GM21447 (cell line): ENCODE data around the gene GZMM.
"Not testable (repeated sequence)": the region's sequence is repeated elsewhere in the genome, so short reads cannot be mapped to it uniquely, and the experiment has no call there.

Experiments
- ATAC-seq: cut with Tn5 transposase; IDR thresholded peaks from one replicate; pipeline ENCODE4 v1.9.1; 2021; ENCODE audit not compliant: unreplicated experiment

The GZMM gene

GRCh38 chr19:580274-580835, 36.5 kb downstream of the GZMM start:
- ATAC-seq = no peak

DNA sequence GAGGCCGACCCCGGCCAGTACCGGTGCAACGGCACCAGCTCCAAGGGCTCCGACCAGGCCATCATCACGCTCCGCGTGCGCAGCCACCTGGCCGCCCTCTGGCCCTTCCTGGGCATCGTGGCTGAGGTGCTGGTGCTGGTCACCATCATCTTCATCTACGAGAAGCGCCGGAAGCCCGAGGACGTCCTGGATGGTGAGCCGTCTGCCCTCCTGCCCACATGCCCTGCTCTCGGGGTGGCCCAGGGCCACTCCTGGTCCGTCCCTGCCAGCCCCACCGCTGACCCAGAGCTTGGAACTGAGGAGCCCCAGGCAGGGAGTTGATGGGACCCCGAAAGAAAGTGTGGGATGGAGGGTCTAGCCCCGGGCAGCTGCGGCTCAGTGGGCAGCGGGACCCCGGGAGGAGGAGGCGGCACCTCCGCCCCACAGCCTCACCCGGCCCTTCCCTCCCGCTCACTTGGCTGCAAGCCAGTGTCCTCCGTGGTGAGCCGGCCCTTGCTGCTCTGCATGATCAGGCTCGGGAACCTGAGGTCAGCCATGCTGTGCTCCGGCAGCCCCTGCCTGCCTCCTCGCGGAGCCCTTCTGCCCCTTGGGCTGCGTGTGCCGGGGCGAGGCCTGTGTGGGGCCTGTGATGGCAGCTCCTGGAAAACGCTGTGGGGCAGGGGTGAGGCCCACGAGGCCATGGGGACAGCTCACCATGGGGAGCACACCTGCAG, 37.7 kb downstream of the GZMM start:
- no peak for ATAC-seq

DNA sequence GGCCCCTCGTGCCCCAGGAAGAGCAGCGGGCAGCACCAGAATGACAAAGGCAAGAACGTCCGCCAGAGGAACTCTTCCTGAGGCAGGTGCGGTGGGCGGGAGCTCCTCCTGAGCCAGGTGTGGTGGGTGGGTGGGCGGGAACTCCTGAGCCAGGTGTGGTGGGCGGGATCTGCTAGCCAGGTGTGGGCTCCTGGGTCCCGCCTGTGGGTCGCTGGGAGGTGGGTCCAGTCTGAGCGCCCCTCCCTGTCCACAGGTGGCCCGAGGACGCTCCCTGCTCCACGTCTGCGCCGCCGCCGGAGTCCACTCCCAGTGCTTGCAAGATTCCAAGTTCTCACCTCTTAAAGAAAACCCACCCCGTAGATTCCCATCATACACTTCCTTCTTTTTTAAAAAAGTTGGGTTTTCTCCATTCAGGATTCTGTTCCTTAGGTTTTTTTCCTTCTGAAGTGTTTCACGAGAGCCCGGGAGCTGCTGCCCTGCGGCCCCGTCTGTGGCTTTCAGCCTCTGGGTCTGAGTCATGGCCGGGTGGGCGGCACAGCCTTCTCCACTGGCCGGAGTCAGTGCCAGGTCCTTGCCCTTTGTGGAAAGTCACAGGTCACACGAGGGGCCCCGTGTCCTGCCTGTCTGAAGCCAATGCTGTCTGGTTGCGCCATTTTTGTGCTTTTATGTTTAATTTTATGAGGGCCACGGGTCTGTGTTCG, 38.8 kb downstream of the GZMM start:
- ATAC-seq = no peak

GRCh38 chr19:583198-583967, 39.5 kb downstream of the GZMM start:
- ATAC-seq = no peak

DNA sequence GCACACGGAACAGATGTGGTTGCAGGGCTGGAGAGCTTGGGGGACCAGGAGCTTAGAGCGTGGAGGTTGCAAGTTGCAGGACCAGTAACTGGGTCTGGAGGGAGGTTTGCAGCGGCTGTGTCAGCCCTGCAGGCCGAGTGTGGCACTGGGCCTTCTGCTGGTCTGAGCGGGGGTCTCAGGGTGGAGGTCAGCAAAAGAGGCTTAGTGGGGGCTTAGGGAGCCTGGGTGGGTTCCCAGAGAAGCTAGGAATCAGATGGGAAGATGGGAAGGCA, 40.1 kb downstream of the GZMM start:
- ATAC-seq = no peak

GRCh38 chr19:584240-585001, 40.6 kb downstream of the GZMM start:
- ATAC-seq = no peak

GRCh38 chr19:585146-585545, 41.3 kb downstream of the GZMM start:
- not testable (repeated sequence) for ATAC-seq

GRCh38 chr19:585551-586110, 41.8 kb downstream of the GZMM start:
- ATAC-seq = no peak

DNA sequence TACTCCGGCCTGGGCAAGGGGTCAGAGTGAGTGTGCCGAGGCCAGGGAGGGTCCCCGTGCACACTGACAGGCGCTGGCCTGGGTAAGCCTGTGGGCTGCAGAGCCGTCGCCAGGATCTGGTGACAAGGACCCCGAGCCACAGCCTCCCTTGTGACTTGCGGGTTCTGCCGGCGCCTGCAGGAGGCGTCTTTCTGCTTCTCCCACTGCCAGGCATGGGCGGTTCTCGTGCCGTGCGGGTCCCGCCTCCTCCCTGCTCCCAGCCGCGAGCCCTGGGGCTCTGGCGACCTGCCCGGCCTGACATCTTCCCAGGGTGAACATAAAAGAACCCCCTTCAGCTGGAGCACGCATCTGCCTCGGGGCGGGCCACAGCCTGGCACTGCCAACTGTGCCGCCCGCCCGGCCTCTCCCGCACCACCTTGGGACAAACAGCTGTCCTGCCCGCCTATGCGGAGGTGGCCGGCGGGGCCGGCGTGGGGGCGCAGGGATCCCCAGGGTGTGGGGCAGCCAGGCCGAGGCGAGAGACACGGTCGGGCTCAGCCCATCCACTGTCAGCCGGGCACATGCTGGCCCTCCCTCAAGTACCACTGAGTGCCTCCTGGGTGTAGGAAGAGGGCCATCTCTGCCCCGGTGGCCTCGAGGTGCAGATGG, 44.4 kb downstream of the GZMM start:
- ATAC-seq = no peak

DNA sequence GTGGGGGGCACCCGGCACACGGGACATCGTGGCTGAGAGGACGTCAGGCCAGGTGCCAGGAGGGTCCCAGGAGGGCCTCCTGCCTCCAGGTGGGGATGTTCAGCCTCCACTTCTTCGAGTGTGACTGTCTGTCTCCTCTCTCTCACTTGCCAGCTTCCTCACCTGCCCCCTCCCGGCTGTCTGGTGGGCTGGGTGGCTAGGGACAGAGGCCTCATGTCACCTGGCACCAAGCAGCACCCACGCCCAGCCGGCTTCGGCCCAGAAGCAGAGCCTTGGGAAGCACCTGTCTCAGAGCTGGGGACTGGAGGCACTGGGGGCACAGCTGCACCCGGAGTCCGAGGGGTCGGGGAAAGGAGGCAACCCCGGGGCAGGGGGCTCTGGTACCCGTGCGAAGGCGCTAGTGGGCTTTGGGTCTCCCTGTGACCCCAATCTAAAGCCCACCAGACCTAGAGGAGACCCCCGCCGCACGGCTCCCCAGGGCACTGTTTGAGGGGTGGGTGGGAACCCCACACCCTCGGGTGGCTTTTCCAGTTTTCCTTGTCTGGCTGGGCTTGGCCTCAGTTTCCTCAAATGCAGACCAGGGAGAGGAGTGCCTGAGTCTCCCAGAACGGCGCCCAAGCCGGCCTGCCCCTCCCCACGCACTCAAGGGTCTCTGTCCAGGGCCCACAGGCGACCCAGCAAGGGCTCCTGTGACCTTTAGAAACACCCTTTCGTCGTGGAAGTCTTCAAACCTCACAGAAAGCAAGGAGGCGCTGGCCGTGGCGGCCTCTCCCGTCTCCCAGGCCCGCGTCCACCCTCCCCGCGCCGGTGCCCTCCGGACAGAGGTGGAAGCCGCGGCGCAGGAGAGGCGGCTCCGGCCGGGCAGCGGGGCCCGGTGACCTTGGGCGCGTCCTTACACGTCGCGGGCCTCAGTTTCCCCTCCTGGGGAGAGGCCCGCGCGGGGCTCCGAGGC, 45.2 kb downstream of the GZMM start:
- ATAC-seq = no peak

DNA sequence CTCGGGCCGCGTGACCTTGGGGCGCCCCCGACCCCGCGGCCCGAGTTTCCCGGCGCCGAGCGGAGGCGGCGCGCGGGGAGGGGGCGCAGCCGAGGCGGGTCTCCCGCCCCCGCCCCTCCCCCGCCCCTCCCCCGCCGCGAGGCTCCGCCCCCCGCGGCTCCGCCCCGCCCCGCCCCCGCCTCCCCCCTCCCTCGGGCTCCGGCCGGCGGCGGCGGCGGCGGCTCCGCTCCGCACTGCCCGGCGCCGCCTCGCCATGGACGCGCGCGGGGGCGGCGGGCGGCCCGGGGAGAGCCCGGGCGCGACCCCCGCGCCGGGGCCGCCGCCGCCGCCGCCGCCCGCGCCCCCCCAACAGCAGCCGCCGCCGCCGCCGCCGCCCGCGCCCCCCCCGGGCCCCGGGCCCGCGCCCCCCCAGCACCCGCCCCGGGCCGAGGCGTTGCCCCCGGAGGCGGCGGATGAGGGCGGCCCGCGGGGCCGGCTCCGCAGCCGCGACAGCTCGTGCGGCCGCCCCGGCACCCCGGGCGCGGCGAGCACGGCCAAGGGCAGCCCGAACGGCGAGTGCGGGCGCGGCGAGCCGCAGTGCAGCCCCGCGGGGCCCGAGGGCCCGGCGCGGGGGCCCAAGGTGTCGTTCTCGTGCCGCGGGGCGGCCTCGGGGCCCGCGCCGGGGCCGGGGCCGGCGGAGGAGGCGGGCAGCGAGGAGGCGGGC, 46.0 kb downstream of the GZMM start, which contains the start of gene HCN2:
TSS of gene HCN2 (plus strand) at position 189 of the 703 bp plus-strand sequence. CDS start at position 254, 65 bp downstream.
- no peak for ATAC-seq

- ATAC-seq = no peak
These were observed 46.5 kb downstream of the GZMM start for GRCh38 chr19:590396-590745.

DNA sequence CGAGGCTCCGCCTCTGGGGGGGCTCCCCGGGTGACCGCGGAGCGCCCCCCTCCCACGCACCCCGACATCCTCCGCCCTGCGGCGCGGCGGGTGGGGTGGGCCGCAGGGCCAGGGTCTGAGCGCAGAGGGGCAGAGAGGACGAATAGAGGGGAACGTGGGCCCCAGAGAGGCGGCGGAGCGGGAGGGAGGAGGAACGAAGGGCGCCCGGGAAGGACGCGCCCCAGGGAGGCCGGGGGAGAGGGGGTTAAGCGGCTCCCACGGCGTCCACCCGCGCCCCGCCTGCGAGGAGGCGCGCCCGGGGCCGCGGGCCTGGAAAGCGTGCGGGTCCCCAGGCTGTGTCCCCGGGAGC, 46.9 kb downstream of the GZMM start:
- ATAC-seq = no peak

DNA sequence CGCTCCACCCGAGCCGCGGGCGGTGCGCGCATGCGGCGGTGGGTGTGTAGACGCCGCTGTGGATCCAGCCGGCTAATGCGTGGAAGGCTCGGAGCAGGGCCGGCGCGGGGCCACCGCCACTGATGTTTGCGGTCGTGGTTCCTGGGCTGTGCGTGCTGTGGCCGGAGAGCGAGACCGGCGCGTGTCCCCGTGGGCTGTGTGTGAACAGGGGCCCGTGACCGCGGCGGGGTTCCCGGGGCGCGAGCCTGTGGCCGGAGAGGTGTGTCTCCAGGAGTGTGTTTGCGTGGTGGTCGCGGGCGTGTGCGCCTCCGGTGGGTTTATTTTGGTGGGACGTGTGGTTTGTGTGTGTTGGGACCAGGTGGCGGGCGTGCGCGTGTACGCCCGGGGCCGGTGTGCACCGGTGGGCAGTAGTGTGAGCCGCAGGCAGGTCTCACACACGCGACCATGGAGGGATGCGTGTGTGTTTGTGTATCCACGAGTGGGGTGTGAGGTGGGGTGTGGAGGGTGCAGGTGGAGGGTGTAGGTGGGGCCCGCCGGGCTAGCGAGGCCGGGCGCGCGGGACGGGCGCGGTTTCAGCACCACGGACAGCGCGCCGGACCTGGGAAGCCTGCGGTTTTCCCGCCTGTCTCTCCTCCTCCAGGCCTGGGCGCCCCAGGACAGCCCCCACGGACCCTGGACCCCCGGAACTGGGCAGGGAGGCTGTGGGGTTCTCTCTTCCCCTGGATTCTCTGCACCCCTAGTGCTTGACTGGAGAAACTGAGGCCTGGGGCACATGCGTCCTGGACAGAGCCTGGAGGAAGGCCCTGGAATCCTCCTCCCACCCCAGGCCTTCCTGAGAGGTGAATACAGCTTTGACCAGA, 47.5 kb downstream of the GZMM start:
- no peak for ATAC-seq

GRCh38 chr19:592101-592500, 48.2 kb downstream of the GZMM start:
- no peak for ATAC-seq

GRCh38 chr19:593055-593454, 49.2 kb downstream of the GZMM start:
- no peak for ATAC-seq

DNA sequence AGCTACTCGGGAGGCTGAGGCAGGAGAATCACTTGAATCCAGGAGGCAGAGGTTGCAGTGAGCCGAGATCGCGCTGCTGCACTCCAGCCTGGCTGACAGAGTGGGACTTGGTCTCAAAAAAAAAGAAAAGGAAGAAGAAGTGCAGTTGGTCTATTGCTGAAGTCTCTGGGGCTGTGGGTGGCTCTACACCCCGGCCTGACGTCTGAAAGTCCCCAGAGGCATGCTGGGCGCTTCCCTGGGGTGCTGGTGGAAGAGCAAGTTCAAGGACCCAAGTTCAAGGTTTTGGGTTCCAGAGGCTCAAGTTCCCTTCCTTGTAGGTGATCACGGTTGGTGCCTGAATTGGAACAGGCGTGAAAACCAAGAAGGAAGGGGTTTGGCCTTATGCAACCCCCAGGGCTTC, 49.7 kb downstream of the GZMM start:
- no peak for ATAC-seq
